ENCODE data around the gene CCDC157. TPM values are rescaled to one million over a fixed set of nuclear protein-coding genes. Genes with fewer than 3 reads are reported as not detected.
A peak's percentile ranks its signal among the peaks of the same experiment; 100 is the strongest.

Gene CCDC157
- total RNA-seq, 1 experiment from 2014 or later, result 5.5 TPM

- intact Hi-C loops (cut with micrococcal nuclease; ENCODE audit: unreplicated experiment), result loop anchor here (2.0 kb wide), 1 partner anchor 25 kb away; the partner anchor contains the start of gene SEC14L2
These were observed 65.1 kb downstream of the CCDC157 start for GRCh38 chr22:30421695-30422480.

GRCh38 chr22:30422481-30423300, 65.9 kb downstream of the CCDC157 start:
- H3K36me3 Mint-ChIP-seq (ENCODE audit: insufficient read depth, unreplicated experiment), result peaks cover 86% of the 10 kb centered on the region
- CTCF ChIA-PET, result interaction anchor here (0.6 to 2.7 kb wide), 4 partner anchors 18 to 167 kb away, joined by 4 to 12 read pairs (median 5); partner anchors contain the start of gene SEC14L2
- no peaks in the 10 kb centered on the region for H3K9me3 Mint-ChIP-seq (ENCODE audit: low read depth, unreplicated experiment)
- H3K4me3 Mint-ChIP-seq (ENCODE audit: low read depth, unreplicated experiment), result peak overlapping the region; percentile 95
- no peaks in the 10 kb centered on the region for H3K27me3 Mint-ChIP-seq (ENCODE audit: unreplicated experiment)
- no peak for TF ChIP-seq CTCF (IDR thresholded peaks at IDR 0.05; ENCODE audit: unreplicated experiment)
- H3K27ac Mint-ChIP-seq (ENCODE audit: unreplicated experiment), result peak overlapping the region; percentile 87
- peaks cover 50% of the 10 kb centered on the region for H3K4me1 Mint-ChIP-seq (ENCODE audit: low read depth, unreplicated experiment)
- intact Hi-C loops (cut with micrococcal nuclease; ENCODE audit: unreplicated experiment), result loop anchor here (2.0 kb wide), 1 partner anchor 26 kb away; the partner anchor contains the start of gene SEC14L2
- peak; percentile 78 for DNase-seq
- no TSS peak for BruUV-seq (replicated peaks)

More at GRCh38 chr22:30421695-30422480, 65.1 kb downstream of the CCDC157 start:
- CTCF ChIA-PET, result interaction anchor here (0.9 to 2.7 kb wide), 4 partner anchors 17 to 134 kb away, joined by 4 to 12 read pairs (median 4); partner anchors contain the start of genes RNF215 and SEC14L2
- Mint-ChIP-seq H3K36me3 (ENCODE audit: insufficient read depth, unreplicated experiment) (peaks cover 83% of the 10 kb centered on the region), H3K27ac (ENCODE audit: unreplicated experiment) (peak overlapping the region; percentile 87), H3K4me1 (ENCODE audit: low read depth, unreplicated experiment) (peaks cover 49% of the 10 kb centered on the region), H3K9me3 (ENCODE audit: low read depth, unreplicated experiment) (no peaks in the 10 kb centered on the region), H3K27me3 (ENCODE audit: unreplicated experiment) (no peaks in the 10 kb centered on the region), H3K4me3 (ENCODE audit: low read depth, unreplicated experiment) (peak overlapping the region; percentile 95)
- TF ChIP-seq CTCF (IDR thresholded peaks at IDR 0.05; ENCODE audit: unreplicated experiment), result no peak
- DNase-seq, result peak; percentile 8
- BruUV-seq (replicated peaks), result no TSS peak

- H3K4me1 Mint-ChIP-seq (ENCODE audit: low read depth, unreplicated experiment), result peaks cover 50% of the 10 kb centered on the region
- peak overlapping the region; percentile 87 for H3K27ac Mint-ChIP-seq (ENCODE audit: unreplicated experiment)
- TF ChIP-seq CTCF (IDR thresholded peaks at IDR 0.05; ENCODE audit: unreplicated experiment), result no peak
- H3K4me3 Mint-ChIP-seq (ENCODE audit: low read depth, unreplicated experiment), result peak overlapping the region; percentile 95
- DNase-seq, result peak; percentile 58
- CTCF ChIA-PET, result interaction anchor here (0.6 to 2.7 kb wide), 7 partner anchors 26 to 355 kb away, joined by 4 to 12 read pairs (median 5); partner anchors contain the start of genes CCDC157, RNF215, SEC14L2 and SF3A1
- no TSS peak for BruUV-seq (replicated peaks)
- H3K36me3 Mint-ChIP-seq (ENCODE audit: insufficient read depth, unreplicated experiment), result peaks cover 80% of the 10 kb centered on the region
- no peaks in the 10 kb centered on the region for H3K9me3 Mint-ChIP-seq (ENCODE audit: low read depth, unreplicated experiment)
- intact Hi-C loops (cut with micrococcal nuclease; ENCODE audit: unreplicated experiment), result loop anchor here (2.0 kb wide), 1 partner anchor 27 kb away; the partner anchor contains the start of gene SEC14L2
- no peaks in the 10 kb centered on the region for H3K27me3 Mint-ChIP-seq (ENCODE audit: unreplicated experiment)
These were observed 66.6 kb downstream of the CCDC157 start for GRCh38 chr22:30423301-30423958.
